Mesenchymal stem cell (in vitro differentiated cells and primary cell): ENCODE measurements around the gene SYTL2.

Experiments
- DNase-seq: peaks from one replicate; pipeline ENCODE4 v3.0.0-alpha.2; 2013
- H2AFZ ChIP-seq: one replicate; pipeline ENCODE4 v1.6.1; 2013; ENCODE audit warnings: low read depth, mild to moderate bottlenecking, control low read depth, inconsistent platforms, low read length, moderate library complexity
- H2AK5ac ChIP-seq: 2 replicates; pipeline ENCODE4 v1.6.1; 2013; ENCODE audit warnings: low read length, moderate library complexity, mild to moderate bottlenecking, inconsistent platforms; ENCODE audit not compliant: severe bottlenecking
- H2BK120ac ChIP-seq: one replicate; pipeline ENCODE4 v1.6.1; 2013; ENCODE audit warnings: low read depth, mild to moderate bottlenecking, inconsistent platforms, low read length, moderate library complexity
- H2BK12ac ChIP-seq, 2 experiments: one replicate each; pipeline ENCODE4 v1.6.1; 2013; ENCODE audit warnings: inconsistent platforms in 2 of 2, low read length in 2 of 2, mild to moderate bottlenecking in 2 of 2, moderate library complexity in 2 of 2, control low read depth in 1 of 2
- H2BK15ac ChIP-seq: one replicate; pipeline ENCODE4 v1.6.1; 2013; ENCODE audit warnings: mild to moderate bottlenecking, low read depth, inconsistent platforms; ENCODE audit not compliant: poor library complexity, severe bottlenecking
- H2BK5ac ChIP-seq: 2 replicates; pipeline ENCODE4 v1.6.1; 2013; ENCODE audit warnings: low read depth, mild to moderate bottlenecking, low read length, control low read depth, inconsistent platforms; ENCODE audit not compliant: poor library complexity, severe bottlenecking
- H3K14ac ChIP-seq, 2 experiments: one replicate each; pipeline ENCODE4 v1.6.1; 2013; ENCODE audit warnings: inconsistent platforms in 2 of 2, low read length in 2 of 2, control low read depth in 1 of 2, mild to moderate bottlenecking in 1 of 2, moderate library complexity in 1 of 2
- H3K18ac ChIP-seq, 2 experiments: one replicate each; pipeline ENCODE4 v1.6.1; 2013; ENCODE audit warnings: inconsistent platforms in 2 of 2, low read length in 2 of 2, control low read depth in 1 of 2, low read depth in 1 of 2, mild to moderate bottlenecking in 1 of 2
- H3K23ac ChIP-seq, 2 experiments: one replicate each; pipeline ENCODE4 v1.6.1; 2013; ENCODE audit warnings: inconsistent platforms in 2 of 2, low read length in 2 of 2, mild to moderate bottlenecking in 2 of 2, moderate library complexity in 2 of 2, control low read depth in 1 of 2
- H3K27ac ChIP-seq: 2 replicates; pipeline ENCODE4 v1.5.1; 2013; ENCODE audit warnings: mild to moderate bottlenecking, moderate library complexity, low read length, control low read depth, inconsistent platforms; ENCODE audit not compliant: poor library complexity, severe bottlenecking
- H3K27me3 ChIP-seq, 2 experiments: 2 replicates each; pipeline versions ENCODE4 v1.6.1 to v1.7.0; 2013; ENCODE audit warnings: low read length in 2 of 2, mild to moderate bottlenecking in 2 of 2, moderate library complexity in 2 of 2, control low read depth in 1 of 2, inconsistent platforms in 1 of 2; ENCODE audit not compliant: control insufficient read depth in 1 of 2, insufficient read depth in 1 of 2
- H3K36me3 ChIP-seq, 2 experiments: 2 replicates each; pipeline versions ENCODE4 v1.6.1 to v1.7.0; 2013; ENCODE audit warnings: low read length in 2 of 2, control low read depth in 1 of 2, inconsistent platforms in 1 of 2, low read depth in 1 of 2, mild to moderate bottlenecking in 1 of 2; ENCODE audit not compliant: insufficient read depth in 2 of 2, control insufficient read depth in 1 of 2
- H3K4ac ChIP-seq, 2 experiments: one replicate each; pipeline ENCODE4 v1.6.1; 2013; ENCODE audit warnings: inconsistent platforms in 2 of 2, low read length in 2 of 2, mild to moderate bottlenecking in 2 of 2, moderate library complexity in 2 of 2, control low read depth in 1 of 2, low read depth in 1 of 2
- H3K4me1 ChIP-seq: 2 replicates; pipeline ENCODE4 v1.6.1; 2013; ENCODE audit warnings: low read depth, low read length, control low read depth; ENCODE audit not compliant: control insufficient read depth, insufficient read depth
- H3K4me2 ChIP-seq: 2 replicates; pipeline ENCODE4 v1.6.1; 2013; ENCODE audit warnings: low read length, mild to moderate bottlenecking, inconsistent platforms; ENCODE audit not compliant: poor library complexity, severe bottlenecking
- H3K4me3 ChIP-seq, 2 experiments: 2 replicates each; pipeline versions ENCODE4 v1.5.1 to v1.7.0; 2013; ENCODE audit warnings: low read length in 2 of 2, mild to moderate bottlenecking in 2 of 2, control low read depth in 1 of 2, low read depth in 1 of 2; ENCODE audit not compliant: insufficient read depth in 1 of 2
- H3K79me1 ChIP-seq: replicated peaks from 2 replicates; pipeline ENCODE4 v1.6.1; 2013; ENCODE audit warnings: mild to moderate bottlenecking, control low read depth, low read length, inconsistent platforms; ENCODE audit not compliant: poor library complexity, severe bottlenecking
- H3K9ac ChIP-seq: 2 replicates; pipeline ENCODE4 v1.7.0; 2013; ENCODE audit warnings: mild to moderate bottlenecking, low read length, moderate library complexity
- H3K9me3 ChIP-seq: 2 replicates; pipeline ENCODE4 v1.7.0; 2013; ENCODE audit warnings: mild to moderate bottlenecking, low read length; ENCODE audit not compliant: control insufficient read depth
- H4K8ac ChIP-seq: one replicate; pipeline ENCODE4 v1.6.1; 2013; ENCODE audit warnings: inconsistent platforms, mild to moderate bottlenecking, low read length, moderate library complexity
- H4K91ac ChIP-seq: one replicate; pipeline ENCODE4 v1.6.1; 2013; ENCODE audit warnings: mild to moderate bottlenecking, low read length, inconsistent platforms
- WGBS: methylation state at CpG from one replicate; pipeline ENCODE4 v1.1.7; 2013; ENCODE audit warnings: mixed read lengths; 5-methylcytosine and 5-hydroxymethylcytosine counted together

Gene SYTL2

DNA sequence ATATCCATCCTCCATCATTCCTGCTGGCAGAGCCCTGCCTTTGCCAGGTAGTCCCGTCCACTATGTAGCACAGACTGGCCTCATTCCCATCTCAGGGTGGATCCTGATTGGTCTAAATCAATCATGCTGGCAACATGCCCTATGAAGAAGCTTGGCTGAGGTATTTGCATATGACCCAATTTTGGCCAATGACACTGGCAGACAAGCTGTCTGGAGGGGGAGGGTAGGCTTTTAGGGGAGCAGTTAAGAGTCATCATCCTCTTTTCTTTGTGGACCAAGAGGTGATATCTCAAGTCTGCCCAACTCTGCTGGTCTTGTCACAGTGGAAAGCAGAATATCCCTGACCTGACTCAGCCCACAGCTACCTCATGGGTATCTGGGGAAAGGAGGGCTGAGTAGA, 130.0 kb downstream of the SYTL2 start:
- Histone ChIP-seq H2BK5ac (no peak overlapping the region), H2AFZ (no peak overlapping the region), H2BK15ac (no peak overlapping the region), H4K8ac (no peak overlapping the region), H3K4me3 (no peak overlapping the region), H3K4ac (no peak overlapping the region), H2AK5ac (no peak overlapping the region), H3K27me3 (no peaks in the 10 kb centered on the region), H3K79me1 (no peaks in the 10 kb centered on the region), H2BK12ac (no peak overlapping the region), H3K23ac (no peak overlapping the region), H3K14ac (no peak overlapping the region), H2BK120ac (no peak overlapping the region), H4K91ac (no peak overlapping the region), H3K4me2 (no peak overlapping the region), H3K4me1 (no peaks in the 10 kb centered on the region), H3K9ac (no peak overlapping the region), H3K18ac (no peak overlapping the region), H3K9me3 (no peaks in the 10 kb centered on the region), H3K27ac (no peak overlapping the region), H3K36me3 (peaks cover 0 to 9% of the 10 kb centered on the region in 2 experiments)
- WGBS: 90% methylated on average over 1 of the region's 1 CpG
- DNase-seq: no peak

DNA sequence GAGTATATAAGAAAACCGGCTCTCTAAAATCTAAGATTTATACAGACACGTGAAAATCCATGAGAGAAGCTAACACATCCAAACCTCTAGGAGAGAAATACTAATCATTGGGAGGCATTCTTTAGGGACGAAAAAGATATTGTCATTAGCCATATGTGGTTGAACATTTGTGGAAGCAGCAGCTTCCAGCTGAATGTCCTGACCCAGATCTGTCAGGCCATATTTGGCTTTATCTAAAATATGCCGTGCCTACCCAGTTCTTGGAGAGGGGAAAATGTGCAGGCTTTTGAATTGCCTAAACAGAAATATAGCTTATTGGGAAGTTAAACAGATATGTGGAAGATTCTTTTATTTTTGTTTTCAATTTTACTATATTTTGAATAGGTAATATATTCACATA, 131.4 kb downstream of the SYTL2 start:
- Histone ChIP-seq H3K4me3 (no peak overlapping the region), H3K4me2 (no peak overlapping the region), H4K91ac (no peak overlapping the region), H3K79me1 (no peaks in the 10 kb centered on the region), H3K23ac (no peak overlapping the region), H2BK12ac (no peak overlapping the region), H2BK5ac (no peak overlapping the region), H3K18ac (no peak overlapping the region), H2AK5ac (no peak overlapping the region), H2AFZ (no peak overlapping the region), H3K9ac (no peak overlapping the region), H3K36me3 (no peaks in the 10 kb centered on the region), H3K27me3 (no peaks in the 10 kb centered on the region), H3K9me3 (no peaks in the 10 kb centered on the region), H2BK15ac (no peak overlapping the region), H3K27ac (no peak overlapping the region), H3K14ac (no peak overlapping the region), H4K8ac (no peak overlapping the region), H3K4me1 (no peaks in the 10 kb centered on the region), H2BK120ac (no peak overlapping the region), H3K4ac (no peak overlapping the region)
- DNase-seq: no peak
- 89% methylated on average over 2 of the region's 4 CpGs for WGBS

DNA sequence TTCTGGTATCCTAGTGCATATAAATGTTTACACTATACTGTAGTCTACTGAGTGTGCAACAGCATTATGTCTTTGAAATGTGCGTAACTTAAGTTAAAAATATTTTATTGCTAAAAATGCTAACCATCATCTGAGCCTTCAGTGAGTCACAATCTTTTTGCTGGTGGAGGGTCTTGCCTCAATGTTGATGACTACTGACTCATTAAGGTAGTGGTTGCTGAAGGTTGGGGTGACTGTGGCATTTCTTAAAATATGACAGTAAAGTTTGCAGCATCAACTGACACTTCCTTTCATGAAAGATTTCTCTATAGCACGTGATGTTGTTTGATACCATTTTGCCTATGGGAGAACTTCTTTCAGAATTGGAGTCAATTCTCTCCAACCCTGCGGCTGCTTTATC, 137.5 kb downstream of the SYTL2 start:
- no peak overlapping the region for H4K8ac ChIP-seq
- H3K23ac ChIP-seq: no peak overlapping the region
- H2AFZ ChIP-seq: no peak overlapping the region

DNA sequence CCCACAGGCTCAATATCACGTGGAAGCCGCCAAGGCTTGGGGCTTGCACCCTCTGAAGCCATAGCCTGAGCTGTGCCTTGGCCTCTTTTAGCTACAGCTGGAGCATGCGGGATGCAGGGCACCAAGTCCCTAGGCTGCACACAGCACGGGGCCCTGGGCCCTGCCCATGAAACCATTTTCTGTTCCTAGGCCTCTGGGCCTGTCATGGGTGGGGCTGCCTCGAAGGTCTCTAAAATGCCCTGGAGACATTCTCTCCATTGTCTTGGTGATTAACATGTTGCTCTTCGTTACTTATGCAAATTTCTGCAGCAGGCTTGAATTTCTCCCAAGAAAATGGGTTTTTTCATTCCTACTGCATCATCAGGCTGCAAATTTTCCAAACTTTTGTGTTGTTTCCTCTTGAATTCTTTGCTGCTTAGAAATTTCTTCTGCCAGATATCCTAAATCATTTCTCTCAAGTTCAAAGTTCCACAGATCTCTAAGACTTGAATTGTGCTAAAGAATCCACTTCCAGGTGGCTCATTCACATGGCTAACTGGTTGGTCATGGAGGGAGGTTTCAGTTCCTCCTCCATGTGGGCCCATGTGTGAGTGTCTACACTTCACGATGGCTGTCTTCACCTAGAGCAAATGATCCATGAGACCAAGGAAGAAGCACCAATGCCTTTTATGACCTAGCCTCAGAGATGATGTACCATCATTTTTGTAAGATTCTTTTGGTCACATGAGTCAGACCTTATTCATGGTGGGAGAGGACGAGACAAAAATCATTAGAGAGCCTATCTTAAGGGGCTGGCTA, 138.6 kb downstream of the SYTL2 start:
- no peak overlapping the region for H3K4me2 ChIP-seq
- H3K27ac ChIP-seq: no peak overlapping the region
- H3K4ac ChIP-seq: no peak overlapping the region
- no peak overlapping the region for H4K91ac ChIP-seq
- H2BK120ac ChIP-seq: no peak overlapping the region
- H2AK5ac ChIP-seq: no peak overlapping the region
- H3K27me3 ChIP-seq: no peaks in the 10 kb centered on the region
- no peak overlapping the region for H3K4me3 ChIP-seq
- no peak overlapping the region for H3K23ac ChIP-seq
- H4K8ac ChIP-seq: no peak overlapping the region
- H2BK12ac ChIP-seq: no peak overlapping the region
- H3K9ac ChIP-seq: no peak overlapping the region
- H3K9me3 ChIP-seq: peaks cover 7% of the 10 kb centered on the region
- no peak overlapping the region for H3K18ac ChIP-seq
- WGBS: 70% methylated on average over 8 of the region's 8 CpGs
- H3K14ac ChIP-seq: no peak overlapping the region
- H2BK5ac ChIP-seq: no peak overlapping the region
- H3K4me1 ChIP-seq: no peaks in the 10 kb centered on the region
- DNase-seq: no peak
- H3K79me1 ChIP-seq: no peaks in the 10 kb centered on the region
- no peaks in the 10 kb centered on the region for H3K36me3 ChIP-seq
- no peak overlapping the region for H2AFZ ChIP-seq
- H2BK15ac ChIP-seq: no peak overlapping the region

More for the DNA sequence above, 137.5 kb downstream of the SYTL2 start:
- H3K4me1 ChIP-seq: no peaks in the 10 kb centered on the region
- no peak overlapping the region for H2BK12ac ChIP-seq
- DNase-seq: no peak
- H2BK15ac ChIP-seq: no peak overlapping the region
- H2BK5ac ChIP-seq: no peak overlapping the region
- no peak overlapping the region for H2BK120ac ChIP-seq
- no peak overlapping the region for H2AK5ac ChIP-seq
- no peaks in the 10 kb centered on the region for H3K36me3 ChIP-seq
- no peaks in the 10 kb centered on the region for H3K79me1 ChIP-seq
- no peak overlapping the region for H3K4me2 ChIP-seq
- H3K9ac ChIP-seq: no peak overlapping the region
- no peak overlapping the region for H3K4me3 ChIP-seq
- H3K14ac ChIP-seq: no peak overlapping the region
- no peak overlapping the region for H4K91ac ChIP-seq
- H3K9me3 ChIP-seq: peaks cover 7% of the 10 kb centered on the region
- 100% methylated on average over 3 of the region's 3 CpGs for WGBS
- H3K18ac ChIP-seq: no peak overlapping the region
- H3K27me3 ChIP-seq: no peaks in the 10 kb centered on the region
- no peak overlapping the region for H3K4ac ChIP-seq
- H3K27ac ChIP-seq: no peak overlapping the region
